IMR-90 (cell line): ENCODE results near the gene IL1RAPL1. TPM values are rescaled to one million over a fixed set of nuclear protein-coding genes. Genes with fewer than 3 reads are reported as not detected.

Source experiments
- ATAC-seq: fragments of 200-7000 bp; cut with Tn5 transposase; 2 replicates; pipeline ENCODE4 v1.9.1; 2020; ENCODE audit warnings: low read depth, mild to moderate bottlenecking, moderate library complexity
- BruUV-seq: library from RNA; stranded (reverse); fragments of 400-500 nt; replicated peaks from 2 replicates; lab custom pipeline; 2021; lab: Mats Ljungman, UMichigan
- CTCF ChIA-PET: fragments of 300-600 bp; formaldehyde crosslinking; extraction: SDS; loops from one replicate; lab custom pipeline; 2021; ENCODE audit warnings: antibody characterized with exemption; lab: Yijun Ruan, JAX
- POLR2A ChIA-PET: fragments of 300-600 bp; sonication (Branson Sonifier 250); formaldehyde crosslinking; loops from one replicate; lab custom pipeline; 2022; ENCODE audit warnings: antibody characterized with exemption; ENCODE audit not compliant: unreplicated experiment; lab: Charles Lee
- DNase-seq: peaks from one replicate; pipeline ENCODE4 v3.0.0; 2013
- H2AFZ ChIP-seq: replicated peaks from 2 replicates; pipeline ENCODE3; 2013; ENCODE audit warnings: low read length, mild to moderate bottlenecking; ENCODE audit not compliant: poor library complexity
- H2AK5ac ChIP-seq: 2 replicates; pipeline ENCODE4 v1.6.1; 2013; ENCODE audit warnings: low read depth, low read length, inconsistent platforms
- H2AK9ac ChIP-seq: replicated peaks from 2 replicates; pipeline ENCODE3; 2013; ENCODE audit warnings: mild to moderate bottlenecking, low read depth, low read length, moderate library complexity; ENCODE audit not compliant: poor library complexity
- H2BK120ac ChIP-seq: 2 replicates; pipeline ENCODE4 v1.6.1; 2013; ENCODE audit warnings: low read depth, low read length, inconsistent platforms
- H2BK15ac ChIP-seq: 3 replicates; pipeline ENCODE4 v1.6.1; 2013; ENCODE audit warnings: low read depth, low read length, inconsistent platforms
- H2BK20ac ChIP-seq: 2 replicates; pipeline ENCODE4 v1.6.1; 2013; ENCODE audit warnings: low read depth, mild to moderate bottlenecking, inconsistent platforms, low read length, moderate library complexity
- H2BK5ac ChIP-seq: 2 replicates; pipeline ENCODE4 v1.6.1; 2013; ENCODE audit warnings: mild to moderate bottlenecking, low read depth, low read length, inconsistent platforms; ENCODE audit not compliant: poor library complexity, severe bottlenecking
- H3K14ac ChIP-seq: replicated peaks from 2 replicates; pipeline ENCODE4 v1.6.1; 2013; ENCODE audit warnings: low read depth, low read length, inconsistent platforms
- H3K18ac ChIP-seq: 2 replicates; pipeline ENCODE4 v1.6.1; 2013; ENCODE audit warnings: low read depth, low read length, control low read depth
- H3K23ac ChIP-seq: 2 replicates; pipeline ENCODE4 v1.6.1; 2013; ENCODE audit warnings: low read depth, low read length, inconsistent platforms
- H3K27ac ChIP-seq: 2 replicates; pipeline ENCODE4 v1.5.1; 2013; ENCODE audit warnings: mild to moderate bottlenecking, control low read depth, low read length; ENCODE audit not compliant: insufficient read depth
- H3K27me3 ChIP-seq: 2 replicates; pipeline ENCODE4 v1.6.1; 2013; ENCODE audit warnings: low read length; ENCODE audit not compliant: control insufficient read depth, insufficient read depth
- H3K36me3 ChIP-seq: 2 replicates; pipeline ENCODE4 v1.6.1; 2013; ENCODE audit warnings: low read length, mixed read lengths; ENCODE audit not compliant: control insufficient read depth, insufficient read depth
- H3K4ac ChIP-seq: 2 replicates; pipeline ENCODE4 v1.6.1; 2013; ENCODE audit warnings: low read depth, low read length, inconsistent platforms
- H3K4me1 ChIP-seq: 2 replicates; pipeline ENCODE4 v1.6.1; 2013; ENCODE audit warnings: low read length, mixed read lengths; ENCODE audit not compliant: control insufficient read depth, insufficient read depth
- H3K4me2 ChIP-seq: 2 replicates; pipeline ENCODE4 v1.6.1; 2013; ENCODE audit warnings: low read depth, mild to moderate bottlenecking, control low read depth, low read length, moderate library complexity
- H3K4me3 ChIP-seq: 2 replicates; pipeline ENCODE4 v1.5.1; 2013; ENCODE audit warnings: low read depth, mild to moderate bottlenecking, control low read depth, low read length, moderate library complexity; ENCODE audit not compliant: insufficient read depth
- H3K56ac ChIP-seq: 2 replicates; pipeline ENCODE4 v1.6.1; 2013; ENCODE audit warnings: low read length, inconsistent platforms; ENCODE audit not compliant: insufficient read depth; ENCODE audit errors: extremely low read depth
- H3K79me1 ChIP-seq, 2 experiments: 2 replicates each; pipeline ENCODE4 v1.6.1; 2013; ENCODE audit warnings: low read length in 2 of 2, inconsistent platforms in 1 of 2, low read depth in 1 of 2
- H3K9ac ChIP-seq: 2 replicates; pipeline ENCODE4 v1.6.1; 2013; ENCODE audit warnings: low read depth, low read length, control low read depth
- H3K9me1 ChIP-seq: 2 replicates; pipeline ENCODE4 v1.6.1; 2013; ENCODE audit warnings: low read length, inconsistent platforms; ENCODE audit not compliant: insufficient read depth
- H3K9me3 ChIP-seq: 2 replicates; pipeline ENCODE4 v1.6.1; 2013; ENCODE audit warnings: low read length; ENCODE audit not compliant: control insufficient read depth, insufficient read depth
- H4K20me1 ChIP-seq: 2 replicates; pipeline ENCODE4 v1.6.1; 2013; ENCODE audit warnings: low read length, inconsistent platforms; ENCODE audit not compliant: insufficient read depth
- H4K5ac ChIP-seq: 2 replicates; pipeline ENCODE4 v1.6.1; 2013; ENCODE audit warnings: mild to moderate bottlenecking, low read depth, low read length, control low read depth
- H4K8ac ChIP-seq, 2 experiments: 2 replicates each; pipeline ENCODE4 v1.6.1; 2013; ENCODE audit warnings: low read depth in 2 of 2, low read length in 2 of 2, control low read depth in 1 of 2, inconsistent platforms in 1 of 2
- H4K91ac ChIP-seq: 2 replicates; pipeline ENCODE4 v1.6.1; 2013; ENCODE audit warnings: low read depth, low read length, inconsistent platforms; ENCODE audit not compliant: insufficient read depth
- MXI1 ChIP-seq: IDR thresholded peaks from 2 replicates; pipeline ENCODE4 v1.6.1; 2012; ENCODE audit warnings: low read depth, mild to moderate bottlenecking, low read length, moderate library complexity, borderline replicate concordance
- WGBS, 2 experiments: methylation state at CpG; one replicate each; pipeline versions ENCODE4 v1.1.5 to v1.1.7; 2013; ENCODE audit warnings: missing lambda C conversion rate in 2 of 2; ENCODE audit not compliant: insufficient read length in 1 of 2; ENCODE audit errors: extremely low coverage in 2 of 2; 5-methylcytosine and 5-hydroxymethylcytosine counted together
- dilution Hi-C: fragments of 300-500 bp; cut with HindIII; formaldehyde crosslinking; loops from one replicate; pipeline ENCODE4 v1.14.3; 2018; ENCODE audit warnings: low sequenced_read_pairs; ENCODE audit not compliant: unreplicated experiment
- in situ Hi-C: fragments of 300-500 bp; cut with MboI; formaldehyde crosslinking; loops from 3 replicates; pipeline ENCODE4 v1.14.3; 2019; ENCODE audit warnings: low sequenced_read_pairs, inconsistent platforms, mixed read lengths
- intact Hi-C: fragments of 100-400 bp; cut with micrococcal nuclease; formaldehyde crosslinking; loops from 2 replicates; pipeline ENCODE4 v1.10.0; 2022
- polyA plus RNA-seq, 3 experiments: library from polyadenylated mRNA; depleted of rRNA; stranded (reverse); fragments of >200 nt; gene quantifications; 2 replicates each; pipeline ENCODE4 v1.2.3, GENCODE V29; 2012; ENCODE audit warnings: low replicate concordance in 1 of 3
- total RNA-seq: library from RNA; depleted of rRNA; stranded (reverse); fragments of >200 nt; gene quantifications from 2 replicates; pipeline ENCODE4 v1.2.3, GENCODE V29; 2012

IL1RAPL1 gene
- total and polyA plus RNA-seq, 2 of the 4 experiments (the other 2 are of a cell fraction), result 1.5 to 9.0 TPM

DNA sequence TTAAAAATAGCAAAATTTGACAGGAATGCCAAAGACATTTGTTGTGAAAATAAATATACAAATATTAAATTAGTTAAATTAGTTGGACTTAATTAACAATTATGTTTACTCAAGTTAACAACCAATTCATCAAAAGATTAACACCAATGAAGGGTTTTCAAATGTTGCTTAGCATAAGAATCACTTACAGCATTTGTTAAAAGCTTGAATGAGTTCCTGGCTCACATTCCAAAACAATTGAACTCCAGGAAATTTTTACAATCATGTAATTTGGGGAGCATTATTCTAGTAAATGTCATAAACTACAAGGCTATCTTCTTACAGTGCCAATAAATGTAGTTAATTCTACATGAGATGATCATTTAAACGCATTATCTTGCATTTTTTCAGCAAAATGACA is 1378.4 kb downstream of the IL1RAPL1 start:
- Histone ChIP-seq H2AK9ac (no peak overlapping the region), H3K9ac (no peak overlapping the region), H3K18ac (no peak overlapping the region), H4K5ac (no peak overlapping the region), H2AK5ac (no peak overlapping the region), H2AFZ (no peak overlapping the region), H3K27ac (no peak overlapping the region), H3K4ac (no peak overlapping the region), H3K9me1 (no peaks in the 10 kb centered on the region), H4K91ac (no peak overlapping the region), H3K36me3 (no peaks in the 10 kb centered on the region), H3K79me1 (no peaks in the 10 kb centered on the region), H2BK120ac (no peak overlapping the region), H3K4me2 (no peak overlapping the region), H2BK5ac (no peak overlapping the region), H3K4me1 (no peaks in the 10 kb centered on the region), H3K27me3 (no peaks in the 10 kb centered on the region), H3K14ac (no peak overlapping the region), H4K20me1 (no peaks in the 10 kb centered on the region), H3K56ac (no peak overlapping the region), H2BK20ac (no peak overlapping the region), H4K8ac (no peak overlapping the region), H3K9me3 (no peaks in the 10 kb centered on the region), H2BK15ac (no peak overlapping the region), H3K23ac (no peak overlapping the region), H3K4me3 (no peak overlapping the region)
- dilution Hi-C loops, result no loop called here
- in situ Hi-C loops, result no loop called here
- DNase-seq (no peak), ATAC-seq (no peak)
- intact Hi-C loops, result no loop called here
- POLR2A ChIA-PET, result no interaction called here
- TF ChIP-seq MXI1, result no peak
- CTCF ChIA-PET, result interaction anchor here (0.7 kb wide), 1 partner anchor 1155 kb away, joined by 3 read pairs; no protein-coding TSS in a partner anchor
- WGBS, 2 experiments, result no CpG with 5 or more reads among the region's 1 CpG
- no TSS peak for BruUV-seq
